Peyer's patch (tissue), 4 donors: ENCODE measurements around the gene DCHS1.

ENCODE experiments used
- POLR2A ChIP-seq, 2 donors: fragments of 450-650 bp; IDR thresholded peaks; one replicate each; pipeline ENCODE4 v1.5.1; 2017; ENCODE audit warnings: antibody characterized with exemption in 2 of 2, mild to moderate bottlenecking in 2 of 2, moderate library complexity in 2 of 2
- TF ChIP-seq, protein P1 (sequence below), 6 experiments: fragments of 450-650 bp in 4 of 6; fragments of 200-600 bp in 2 of 6; sonication (generic) in 1 of 6; IDR thresholded peaks; one replicate each; pipeline ENCODE4 v1.5.1; 2017 to 2019; ENCODE audit warnings: antibody characterized with exemption in 6 of 6, mild to moderate bottlenecking in 3 of 6, moderate library complexity in 1 of 6

DNA sequence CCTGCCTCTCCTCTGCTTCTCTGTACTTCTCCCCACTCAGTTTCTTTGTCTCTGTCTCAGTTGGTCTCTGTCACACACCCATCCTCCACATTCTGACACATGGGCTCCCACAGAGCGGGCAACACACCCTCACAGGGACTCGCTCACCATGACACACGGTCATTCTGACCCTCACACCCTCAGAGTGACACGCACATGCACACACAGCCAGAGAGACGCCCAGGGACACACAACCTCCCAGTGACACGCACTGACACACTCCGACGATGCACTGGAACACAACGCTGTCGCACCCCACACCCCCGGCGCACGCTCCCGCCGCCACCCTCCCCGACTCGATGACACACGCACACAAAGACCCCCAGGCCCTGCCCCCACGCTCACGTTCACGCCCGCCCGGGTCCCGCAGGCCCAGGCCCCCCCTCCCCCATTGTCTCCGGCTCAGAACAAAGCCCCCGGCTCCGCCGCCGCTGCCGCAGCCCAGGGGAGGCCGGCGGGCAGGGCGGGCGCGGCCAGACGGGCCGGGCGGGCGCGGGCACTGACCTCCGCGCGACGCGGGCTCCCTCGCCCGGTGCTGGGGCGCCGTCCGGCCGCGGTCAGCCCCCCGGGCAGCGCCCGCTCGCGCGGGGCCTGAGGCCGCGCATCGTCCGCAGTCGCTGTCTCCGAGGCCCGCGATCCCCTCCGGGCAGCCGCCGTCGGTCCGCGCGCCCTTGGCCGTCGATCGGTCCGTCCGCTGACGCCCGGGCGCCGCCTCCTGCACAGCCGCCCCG lies 404 bp downstream of the DCHS1 start:
- TF ChIP-seq, protein P1, sequence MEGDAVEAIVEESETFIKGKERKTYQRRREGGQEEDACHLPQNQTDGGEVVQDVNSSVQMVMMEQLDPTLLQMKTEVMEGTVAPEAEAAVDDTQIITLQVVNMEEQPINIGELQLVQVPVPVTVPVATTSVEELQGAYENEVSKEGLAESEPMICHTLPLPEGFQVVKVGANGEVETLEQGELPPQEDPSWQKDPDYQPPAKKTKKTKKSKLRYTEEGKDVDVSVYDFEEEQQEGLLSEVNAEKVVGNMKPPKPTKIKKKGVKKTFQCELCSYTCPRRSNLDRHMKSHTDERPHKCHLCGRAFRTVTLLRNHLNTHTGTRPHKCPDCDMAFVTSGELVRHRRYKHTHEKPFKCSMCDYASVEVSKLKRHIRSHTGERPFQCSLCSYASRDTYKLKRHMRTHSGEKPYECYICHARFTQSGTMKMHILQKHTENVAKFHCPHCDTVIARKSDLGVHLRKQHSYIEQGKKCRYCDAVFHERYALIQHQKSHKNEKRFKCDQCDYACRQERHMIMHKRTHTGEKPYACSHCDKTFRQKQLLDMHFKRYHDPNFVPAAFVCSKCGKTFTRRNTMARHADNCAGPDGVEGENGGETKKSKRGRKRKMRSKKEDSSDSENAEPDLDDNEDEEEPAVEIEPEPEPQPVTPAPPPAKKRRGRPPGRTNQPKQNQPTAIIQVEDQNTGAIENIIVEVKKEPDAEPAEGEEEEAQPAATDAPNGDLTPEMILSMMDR (IDR thresholded peaks at IDR 0.05), result no peak
- no peak for TF ChIP-seq POLR2A (IDR thresholded peaks at IDR 0.05)
